Activated T-cell treated with anti-CD3 and anti-CD28 coated beads, Interleukin-2, amount 50 U/mL, for 48 hours (primary cell): ENCODE data around the gene ROPN1L.
"Not testable (repeated sequence)": the region's sequence is repeated elsewhere in the genome, so short reads cannot be mapped to it uniquely, and the experiment has no call there.

Experiments used
- DNase-seq, 2 experiments: peaks; one replicate each; pipeline ENCODE4 v3.0.0-alpha.2; 2020

The ROPN1L gene

GRCh38 chr5:10480237-10480985 lies 38.7 kb downstream of the ROPN1L start:
- no peak for DNase-seq

GRCh38 chr5:10481241-10481935 lies 39.7 kb downstream of the ROPN1L start:
- DNase-seq = no peak

GRCh38 chr5:10482791-10483530 lies 41.3 kb downstream of the ROPN1L start:
- DNase-seq = no peak

DNA sequence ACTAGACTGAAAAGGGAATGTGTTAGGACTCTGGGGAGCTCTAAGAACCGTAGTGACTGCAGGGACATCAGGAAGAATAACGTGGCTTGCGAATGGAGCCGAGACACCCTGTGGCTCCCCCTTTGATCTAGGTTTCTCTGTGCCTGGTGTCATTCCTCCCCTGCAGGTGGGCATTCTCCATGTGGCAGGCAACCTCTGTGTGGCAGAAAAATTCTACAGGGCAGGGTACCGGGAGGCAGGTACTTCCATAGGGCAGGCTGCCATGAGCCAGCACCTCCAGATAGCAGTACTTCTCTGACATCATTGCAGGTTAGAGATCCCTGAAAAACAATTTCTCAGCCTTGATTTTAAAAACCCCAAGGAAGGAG lies 43.1 kb downstream of the ROPN1L start:
- no peak for DNase-seq

GRCh38 chr5:10485142-10485795 lies 43.6 kb downstream of the ROPN1L start:
- peak in 1 of 2 experiments; percentile 19 for DNase-seq

DNA sequence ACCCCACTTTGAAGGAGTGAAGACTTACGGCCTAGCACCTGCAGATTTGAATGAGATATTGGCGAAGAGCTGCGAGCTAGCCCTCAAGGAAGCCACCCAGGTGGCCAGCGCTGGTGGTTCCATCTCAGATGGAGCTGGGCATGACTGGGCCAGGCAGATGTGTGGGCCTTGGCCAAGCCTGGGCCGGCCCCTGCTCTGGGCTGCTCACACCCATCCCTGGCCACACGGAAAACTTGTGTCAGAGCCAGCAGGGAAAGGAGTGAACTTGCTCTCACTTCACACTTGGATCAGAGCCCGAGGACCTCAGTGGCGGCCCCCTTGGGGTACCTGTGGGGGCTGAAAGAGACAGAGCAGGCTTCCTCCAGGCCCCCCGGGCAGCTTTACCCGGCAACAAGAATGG lies 44.2 kb downstream of the ROPN1L start:
- no peak for DNase-seq

GRCh38 chr5:10486511-10487344 lies 45.0 kb downstream of the ROPN1L start:
- DNase-seq = no peak

DNA sequence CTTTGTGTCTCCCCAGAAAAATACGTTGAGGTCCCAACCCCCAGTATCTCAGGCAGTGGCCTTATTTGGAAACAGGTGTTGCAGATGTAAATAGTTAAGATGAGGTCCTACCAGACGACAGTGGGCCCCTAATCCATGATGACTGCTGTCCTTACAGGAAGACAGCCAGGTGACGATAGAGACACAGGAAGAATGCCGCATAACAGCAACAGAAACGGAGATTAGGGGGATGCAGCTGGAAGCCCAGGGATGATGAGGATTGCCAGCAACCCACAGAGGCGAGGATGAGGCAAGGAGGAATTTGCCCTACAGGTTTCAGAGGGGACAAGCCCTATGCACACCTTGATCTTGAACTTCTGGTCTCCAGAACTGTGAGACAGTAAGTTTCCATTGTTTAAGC lies 46.5 kb downstream of the ROPN1L start:
- no peak for DNase-seq

DNA sequence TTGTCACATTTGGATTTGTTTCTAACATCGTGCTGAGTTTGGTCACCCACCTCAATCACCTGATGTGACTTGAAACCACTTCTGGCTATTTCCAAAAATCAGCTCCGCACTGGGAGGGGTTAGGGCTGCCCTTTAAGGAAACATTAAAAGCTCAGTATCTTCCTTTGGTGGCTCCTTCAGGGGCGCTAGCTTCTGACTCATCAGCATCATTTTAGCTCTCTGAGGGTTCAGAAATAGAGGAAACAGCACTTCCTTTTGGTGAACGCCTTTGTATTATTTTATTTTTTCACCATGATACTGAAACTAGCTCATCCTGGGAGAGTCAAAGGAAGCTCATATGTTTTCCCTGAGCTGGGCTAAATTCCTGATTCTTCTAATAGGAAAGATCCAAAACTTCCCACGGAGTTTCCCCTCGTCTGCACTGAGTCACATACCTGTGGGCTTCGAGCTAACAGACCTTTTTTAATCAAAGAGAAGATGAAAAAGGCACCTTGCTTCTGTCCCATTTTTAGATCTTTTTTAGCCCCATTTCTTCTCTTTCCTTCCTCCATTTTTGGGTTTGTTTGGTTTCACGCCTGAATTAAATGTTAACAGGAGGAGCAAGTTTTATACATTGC lies 48.2 kb downstream of the ROPN1L start:
- peak in 1 of 2 experiments; percentile 18 for DNase-seq

GRCh38 chr5:10490927-10491672 lies 49.4 kb downstream of the ROPN1L start:
- DNase-seq = no peak

DNA sequence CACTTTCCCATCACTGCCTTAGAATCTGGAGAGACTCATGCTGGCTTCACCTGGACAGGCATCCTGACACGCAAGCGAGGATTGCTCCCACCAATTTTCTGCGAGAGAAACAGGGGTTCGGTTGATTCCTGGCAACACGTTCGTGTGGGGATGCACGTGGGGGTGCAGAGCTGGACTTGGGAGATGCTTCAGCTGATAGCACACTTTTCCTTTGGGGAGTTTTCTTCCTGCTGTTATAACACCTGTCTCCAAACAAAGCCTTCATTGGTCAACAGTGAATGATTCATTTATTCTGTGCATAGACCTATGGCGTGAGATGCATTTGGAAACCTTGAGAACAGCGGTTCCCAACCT lies 50.0 kb downstream of the ROPN1L start:
- no peak for DNase-seq

GRCh38 chr5:10493884-10494283 lies 52.2 kb downstream of the ROPN1L start:
- no peak for DNase-seq

- DNase-seq = not testable (repeated sequence)
Measured at GRCh38 chr5:10494497-10494896, 52.8 kb downstream of the ROPN1L start.

DNA sequence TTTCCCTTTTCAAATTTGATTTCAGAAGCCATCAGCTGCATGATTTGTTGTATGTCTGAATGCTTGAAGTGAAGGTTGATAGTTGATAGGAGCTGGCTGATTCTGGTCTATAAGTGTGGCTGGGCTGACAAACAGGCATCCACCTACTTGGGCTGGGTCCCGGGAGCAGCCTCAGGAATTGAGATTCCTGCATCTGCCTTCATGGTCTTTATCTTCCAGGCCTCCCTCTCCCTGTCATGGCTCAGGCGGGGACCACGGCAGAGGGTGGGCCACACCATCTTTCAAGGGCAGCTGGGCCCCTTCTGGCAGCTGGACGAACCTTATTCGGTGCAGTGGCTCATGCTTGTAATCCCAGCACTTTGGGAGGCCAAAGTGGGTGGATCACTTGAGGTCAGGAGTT lies 55.9 kb downstream of the ROPN1L start:
- no peak for DNase-seq

GRCh38 chr5:10498350-10498749 lies 56.7 kb downstream of the ROPN1L start:
- no peak for DNase-seq

GRCh38 chr5:10499066-10499465 lies 57.4 kb downstream of the ROPN1L start:
- DNase-seq = no peak

DNA sequence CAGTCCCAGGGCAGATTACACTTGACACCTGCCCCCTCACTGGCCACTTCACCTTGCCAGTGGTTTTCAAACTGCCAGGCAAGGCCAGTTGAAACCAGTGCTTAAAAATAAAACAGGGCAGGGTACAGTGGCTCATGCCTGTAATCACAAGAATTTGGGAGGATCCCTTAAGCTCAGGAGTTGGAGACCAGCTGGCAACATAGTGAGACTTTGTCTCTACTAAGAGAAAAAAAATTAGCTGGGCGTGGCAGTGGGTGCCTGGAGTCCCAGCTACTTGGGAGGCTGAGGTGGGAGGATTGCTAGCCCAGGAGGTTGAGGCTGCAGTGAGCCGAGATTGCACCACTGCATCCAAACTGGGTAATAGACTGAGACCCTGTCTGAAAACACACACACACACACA lies 58.1 kb downstream of the ROPN1L start:
- DNase-seq = no peak

GRCh38 chr5:10500669-10501068 lies 59.0 kb downstream of the ROPN1L start:
- DNase-seq = no peak

- DNase-seq = no peak
Measured at GRCh38 chr5:10501554-10502075, 59.9 kb downstream of the ROPN1L start.

DNA sequence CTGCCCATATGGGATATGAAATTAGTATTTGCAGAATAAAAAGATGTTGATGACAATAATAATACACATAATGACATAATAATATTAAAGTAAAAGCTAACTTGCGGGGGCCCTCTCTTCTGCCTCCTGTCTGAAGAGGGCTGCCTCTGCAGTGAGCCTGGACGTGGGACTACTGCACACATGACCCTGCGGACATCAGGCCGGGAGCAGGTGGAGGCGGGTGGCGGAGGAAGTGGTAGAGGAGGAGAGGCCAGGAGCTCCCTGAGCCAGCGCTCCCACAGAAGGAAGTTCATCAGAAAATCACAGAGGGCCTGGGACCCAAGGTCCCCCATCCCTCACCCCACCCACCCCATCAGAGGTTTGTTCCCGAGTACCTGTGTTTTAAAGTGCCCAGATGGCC lies 60.5 kb downstream of the ROPN1L start:
- no peak for DNase-seq

DNA sequence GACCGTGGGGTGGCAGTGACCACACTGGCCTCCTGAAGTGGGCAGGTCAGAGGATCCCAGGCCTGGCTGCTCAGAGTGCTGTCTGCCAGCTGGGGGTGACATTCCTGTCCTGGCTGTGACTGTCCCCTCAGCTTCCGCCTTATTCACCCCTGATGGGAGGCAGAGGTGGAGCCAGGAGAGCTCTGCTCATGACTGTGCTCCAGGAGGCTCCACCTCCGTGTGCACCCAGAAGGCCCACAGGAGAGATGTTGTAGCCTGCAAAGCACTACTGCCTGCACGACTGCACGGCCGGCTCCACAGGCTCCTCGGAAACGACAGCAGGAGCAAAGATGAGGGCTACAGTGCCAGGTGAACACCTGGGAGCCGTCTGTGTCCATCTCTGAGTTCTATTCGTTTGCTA lies 60.9 kb downstream of the ROPN1L start:
- DNase-seq = no peak
